SU-DHL-6 (cell line): ENCODE data around the gene DRAXIN.

Experiments used
- H2AFZ ChIP-seq: fragments of 200-600 bp; sonication (generic); 2 replicates; pipeline ENCODE4 v1.6.1; 2014; ENCODE audit warnings: low read depth, mild to moderate bottlenecking, moderate library complexity, mixed read lengths, antibody characterized with exemption, low read length; ENCODE audit not compliant: severe bottlenecking
- H3F3A ChIP-seq: fragments of 200-600 bp; shearing (Covaris generic); 2 replicates; pipeline ENCODE4 v1.6.0; 2016; ENCODE audit warnings: antibody characterized with exemption, mild to moderate bottlenecking; ENCODE audit not compliant: insufficient read depth
- H3K27ac ChIP-seq: fragments of 200-600 bp; sonication (generic); 2 replicates; pipeline ENCODE4 v1.5.1; 2016; ENCODE audit warnings: low read depth, mild to moderate bottlenecking, low read length, moderate library complexity, mixed read lengths
- H3K27me3 ChIP-seq: fragments of 200-600 bp; sonication (generic), shearing (Covaris generic); 2 replicates; pipeline ENCODE4 v1.6.0; 2014; ENCODE audit warnings: mild to moderate bottlenecking, low read length
- H3K36me3 ChIP-seq: fragments of 200-600 bp; sonication (generic); 2 replicates; pipeline ENCODE4 v1.6.1; 2014; ENCODE audit warnings: mild to moderate bottlenecking, low read length, mixed read lengths
- H3K4me2 ChIP-seq: fragments of 300-600, 200-600 bp; shearing (Covaris generic), sonication (generic); 2 replicates; pipeline ENCODE4 v1.6.0; 2014; ENCODE audit warnings: low read length, low read depth, mild to moderate bottlenecking; ENCODE audit not compliant: poor library complexity, severe bottlenecking
- H3K4me3 ChIP-seq: fragments of 200-600 bp; sonication (generic); 2 replicates; pipeline ENCODE4 v1.5.1; 2014; ENCODE audit warnings: antibody characterized with exemption, low read length, mild to moderate bottlenecking, mixed read lengths; ENCODE audit not compliant: insufficient read depth, poor library complexity, severe bottlenecking
- H3K79me2 ChIP-seq: fragments of 200-600 bp; sonication (generic); 2 replicates; pipeline ENCODE4 v1.6.1; 2014; ENCODE audit warnings: mild to moderate bottlenecking, low read length, moderate library complexity; ENCODE audit not compliant: insufficient read depth
- H3K9ac ChIP-seq: fragments of 200-600 bp; sonication (generic); 2 replicates; pipeline ENCODE4 v1.7.0; 2014; ENCODE audit warnings: mild to moderate bottlenecking, low read length
- H3K9me2 ChIP-seq: fragments of 200-600 bp; sonication (generic); replicated peaks from 2 replicates; pipeline ENCODE4 v1.6.1; 2014; ENCODE audit warnings: low read length; ENCODE audit not compliant: insufficient read depth
- H3K9me3 ChIP-seq: fragments of 200-600 bp; sonication (generic); 2 replicates; pipeline ENCODE4 v1.6.1; 2014; ENCODE audit warnings: low read length, mixed read lengths; ENCODE audit not compliant: insufficient read depth
- H4K20me1 ChIP-seq: fragments of 200-600 bp; sonication (generic); 2 replicates; pipeline ENCODE4 v1.6.1; 2014; ENCODE audit warnings: low read depth, mild to moderate bottlenecking, antibody characterized with exemption, low read length, moderate library complexity, mixed read lengths
- EZH2phosphoT487 ChIP-seq: fragments of 200-600 bp; sonication (generic), shearing (Covaris generic); conservative IDR thresholded peaks from 2 replicates; pipeline ENCODE4 v1.6.1; 2018; ENCODE audit warnings: mild to moderate bottlenecking, antibody characterized with exemption, low read length, moderate library complexity, mixed read lengths
- TF ChIP-seq, protein P1 (sequence below): fragments of 200-600 bp; sonication (generic); IDR thresholded peaks from one replicate; pipeline ENCODE4 v1.5.1; 2017; ENCODE audit warnings: antibody characterized with exemption, mild to moderate bottlenecking, low read length, moderate library complexity; ENCODE audit not compliant: insufficient read depth, poor library complexity, severe bottlenecking

The DRAXIN gene

DNA sequence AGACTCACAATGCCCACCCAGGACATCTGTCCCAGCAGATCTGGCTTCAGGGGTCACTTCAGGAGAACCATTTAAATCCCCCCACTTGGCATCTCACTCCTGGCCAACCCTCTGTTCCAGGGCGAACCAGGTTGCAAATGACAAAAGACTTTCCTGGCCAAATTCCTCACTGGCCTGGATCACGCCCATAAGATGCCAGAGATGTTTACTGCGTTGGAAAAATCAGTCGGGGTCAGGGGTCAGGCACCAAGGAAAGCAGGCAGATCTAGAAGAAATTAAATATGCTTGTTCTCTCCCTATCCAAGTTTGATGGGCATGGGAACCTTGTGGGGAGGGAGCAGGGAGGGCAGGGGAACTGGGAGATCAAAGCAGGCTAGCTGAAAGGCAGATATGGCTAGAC is 29.8 kb downstream of the DRAXIN start:
- Histone ChIP-seq H3K9me3 (no peaks in the 10 kb centered on the region), H3K36me3 (no peaks in the 10 kb centered on the region), H3K79me2 (no peaks in the 10 kb centered on the region), H2AFZ (no peak overlapping the region), H3K4me3 (no peak overlapping the region), H3F3A (no peaks in the 10 kb centered on the region), H3K9me2 (no peaks in the 10 kb centered on the region), H3K4me2 (no peak overlapping the region), H3K27ac (no peak overlapping the region), H3K9ac (no peak overlapping the region), H3K27me3 (no peaks in the 10 kb centered on the region), H4K20me1 (no peaks in the 10 kb centered on the region)
- TF ChIP-seq, protein P1, sequence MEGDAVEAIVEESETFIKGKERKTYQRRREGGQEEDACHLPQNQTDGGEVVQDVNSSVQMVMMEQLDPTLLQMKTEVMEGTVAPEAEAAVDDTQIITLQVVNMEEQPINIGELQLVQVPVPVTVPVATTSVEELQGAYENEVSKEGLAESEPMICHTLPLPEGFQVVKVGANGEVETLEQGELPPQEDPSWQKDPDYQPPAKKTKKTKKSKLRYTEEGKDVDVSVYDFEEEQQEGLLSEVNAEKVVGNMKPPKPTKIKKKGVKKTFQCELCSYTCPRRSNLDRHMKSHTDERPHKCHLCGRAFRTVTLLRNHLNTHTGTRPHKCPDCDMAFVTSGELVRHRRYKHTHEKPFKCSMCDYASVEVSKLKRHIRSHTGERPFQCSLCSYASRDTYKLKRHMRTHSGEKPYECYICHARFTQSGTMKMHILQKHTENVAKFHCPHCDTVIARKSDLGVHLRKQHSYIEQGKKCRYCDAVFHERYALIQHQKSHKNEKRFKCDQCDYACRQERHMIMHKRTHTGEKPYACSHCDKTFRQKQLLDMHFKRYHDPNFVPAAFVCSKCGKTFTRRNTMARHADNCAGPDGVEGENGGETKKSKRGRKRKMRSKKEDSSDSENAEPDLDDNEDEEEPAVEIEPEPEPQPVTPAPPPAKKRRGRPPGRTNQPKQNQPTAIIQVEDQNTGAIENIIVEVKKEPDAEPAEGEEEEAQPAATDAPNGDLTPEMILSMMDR = no peak
- no peak for TF ChIP-seq EZH2phosphoT487

DNA sequence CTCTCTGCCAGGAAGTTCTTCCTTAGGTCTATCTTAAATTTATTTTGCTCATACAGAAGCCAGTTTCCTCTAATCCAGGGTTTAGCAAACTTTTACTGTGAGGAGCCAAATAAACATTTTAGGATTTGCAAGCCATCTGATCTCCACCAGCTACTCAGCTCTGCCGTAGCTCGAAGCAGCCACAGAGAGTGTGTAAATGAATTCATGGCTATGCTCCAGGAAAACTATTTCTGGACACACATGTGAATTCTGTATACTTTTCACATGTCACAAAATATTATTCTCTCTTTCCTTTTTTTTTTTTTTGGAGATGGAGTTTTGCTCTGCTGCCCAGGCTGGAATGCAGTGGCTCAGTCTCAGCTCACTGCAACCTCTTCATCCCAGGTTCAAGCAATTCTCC is 31.0 kb downstream of the DRAXIN start:
- Histone ChIP-seq H3K9me2 (no peaks in the 10 kb centered on the region), H3K36me3 (no peaks in the 10 kb centered on the region), H3F3A (no peaks in the 10 kb centered on the region), H4K20me1 (no peaks in the 10 kb centered on the region), H3K4me3 (no peak overlapping the region), H3K9me3 (no peaks in the 10 kb centered on the region), H3K4me2 (no peak overlapping the region), H3K27me3 (no peaks in the 10 kb centered on the region), H2AFZ (no peak overlapping the region), H3K79me2 (no peaks in the 10 kb centered on the region), H3K27ac (no peak overlapping the region), H3K9ac (no peak overlapping the region)
- TF ChIP-seq EZH2phosphoT487 = no peak
- TF ChIP-seq, protein P1 = no peak

DNA sequence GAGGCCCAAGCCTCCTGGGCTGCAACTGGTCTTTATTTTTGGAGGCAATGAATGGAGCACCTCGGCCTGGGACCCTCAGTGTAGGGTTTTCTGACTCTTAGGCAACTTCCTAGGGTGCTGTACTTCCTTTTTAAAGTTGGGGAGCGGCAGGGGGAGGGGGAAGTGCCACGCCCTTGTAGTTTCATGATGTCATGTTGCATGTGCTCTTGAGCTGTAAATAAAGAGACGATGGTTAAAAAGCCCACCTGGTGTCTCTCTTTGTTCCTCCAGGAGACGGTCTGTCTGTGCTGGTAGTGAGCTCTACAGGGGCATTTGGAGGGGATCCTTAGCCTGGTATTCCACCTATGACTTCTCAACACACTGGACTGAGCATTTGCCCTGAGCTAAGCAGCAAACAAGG is 34.1 kb downstream of the DRAXIN start:
- Histone ChIP-seq H2AFZ (no peak overlapping the region), H3F3A (no peaks in the 10 kb centered on the region), H3K27ac (no peak overlapping the region), H3K4me3 (no peak overlapping the region), H3K9me3 (no peaks in the 10 kb centered on the region), H3K9ac (no peak overlapping the region), H3K79me2 (no peaks in the 10 kb centered on the region), H3K36me3 (no peaks in the 10 kb centered on the region), H3K27me3 (no peaks in the 10 kb centered on the region), H4K20me1 (no peaks in the 10 kb centered on the region), H3K9me2 (no peaks in the 10 kb centered on the region), H3K4me2 (no peak overlapping the region)
- TF ChIP-seq, protein P1 = no peak
- TF ChIP-seq EZH2phosphoT487 = no peak
